Parathyroid adenoma (tissue), 2 donors: ENCODE results near the gene RPL38.

Source experiments
- H2AFZ ChIP-seq: fragments of 300-600 bp; sonication (generic); one replicate; pipeline ENCODE4 v1.7.0; 2017; ENCODE audit warnings: antibody characterized with exemption, mild to moderate bottlenecking
- H3K27ac ChIP-seq: fragments of 300-600 bp; sonication (generic); one replicate; pipeline ENCODE4 v1.7.0; 2017
- H3K27me3 ChIP-seq: fragments of 300-600 bp; sonication (generic); one replicate; pipeline ENCODE4 v1.7.0; 2017; ENCODE audit warnings: low read length; ENCODE audit not compliant: control insufficient read depth, insufficient read depth
- H3K36me3 ChIP-seq: fragments of 300-600 bp; sonication (generic); one replicate; pipeline ENCODE4 v1.7.0; 2017; ENCODE audit warnings: low read length; ENCODE audit not compliant: control insufficient read depth, insufficient read depth
- H3K4me1 ChIP-seq: fragments of 300-600 bp; sonication (generic); one replicate; pipeline ENCODE4 v1.7.0; 2017; ENCODE audit warnings: control low read depth
- H3K4me2 ChIP-seq: fragments of 300-600 bp; sonication (generic); one replicate; pipeline ENCODE4 v1.7.0; 2017; ENCODE audit warnings: low read length
- H3K4me3 ChIP-seq: fragments of 300-600 bp; sonication (generic); one replicate; pipeline ENCODE4 v1.7.0; 2017; ENCODE audit warnings: low read depth, low read length
- H3K79me2 ChIP-seq: fragments of 300-600 bp; sonication (generic); one replicate; pipeline ENCODE4 v1.7.0; 2017; ENCODE audit warnings: control low read depth
- H3K9ac ChIP-seq: fragments of 300-600 bp; sonication (generic); one replicate; pipeline ENCODE4 v1.7.0; 2017; ENCODE audit warnings: mild to moderate bottlenecking
- H3K9me3 ChIP-seq: fragments of 300-600 bp; sonication (generic); one replicate; pipeline ENCODE4 v1.7.0; 2017; ENCODE audit warnings: low read length; ENCODE audit not compliant: control insufficient read depth
- TF ChIP-seq, protein P1 (sequence below): fragments of 300-600 bp; sonication (generic); IDR thresholded peaks from one replicate; pipeline ENCODE4 v1.7.0; 2017; ENCODE audit warnings: antibody characterized with exemption, mild to moderate bottlenecking
- donor health status: primary hyperparathyroidism.

Gene RPL38

DNA sequence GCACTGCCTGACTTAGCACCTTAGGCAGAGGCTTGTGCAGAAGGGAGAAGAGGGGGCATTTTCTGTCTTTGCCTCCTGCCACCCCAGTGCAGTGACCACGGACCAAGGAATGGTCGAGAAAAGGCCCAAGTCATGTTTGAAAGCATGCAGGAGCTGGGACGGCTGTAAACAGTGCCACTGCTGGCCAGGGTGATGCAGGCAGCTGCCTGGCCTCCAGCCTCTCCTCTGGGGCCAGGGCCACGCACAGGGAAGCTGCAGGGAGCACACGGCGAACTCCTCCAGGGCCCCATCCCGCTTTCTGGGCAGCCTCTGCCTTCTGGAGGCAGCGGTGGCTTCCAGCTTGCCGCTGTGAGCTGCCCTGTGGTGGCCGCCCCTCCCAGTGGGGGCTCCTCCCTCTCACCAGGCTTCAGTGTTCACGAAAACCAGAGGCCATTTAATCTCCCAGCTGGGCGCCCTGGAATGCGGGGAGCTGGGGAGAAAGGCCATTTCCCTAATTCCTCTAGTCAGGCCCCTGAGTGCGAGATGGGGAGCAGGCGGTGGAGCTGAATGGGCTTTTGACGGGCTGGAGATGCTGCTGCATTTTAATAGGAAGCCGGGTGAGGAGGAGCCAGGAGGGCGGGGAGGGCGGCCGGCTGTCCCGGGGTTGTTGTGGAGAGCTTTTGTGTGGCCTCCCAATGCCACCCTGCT lies 41.8 kb downstream of the RPL38 start:
- Histone ChIP-seq H3K4me1 (no peaks in the 10 kb centered on the region), H3K9ac (no peak overlapping the region), H3K27me3 (no peaks in the 10 kb centered on the region), H3K9me3 (no peaks in the 10 kb centered on the region), H3K79me2 (no peaks in the 10 kb centered on the region), H3K27ac (no peak overlapping the region), H3K36me3 (no peaks in the 10 kb centered on the region), H2AFZ (no peak overlapping the region), H3K4me3 (no peak overlapping the region), H3K4me2 (no peak overlapping the region)
- TF ChIP-seq, protein P1, sequence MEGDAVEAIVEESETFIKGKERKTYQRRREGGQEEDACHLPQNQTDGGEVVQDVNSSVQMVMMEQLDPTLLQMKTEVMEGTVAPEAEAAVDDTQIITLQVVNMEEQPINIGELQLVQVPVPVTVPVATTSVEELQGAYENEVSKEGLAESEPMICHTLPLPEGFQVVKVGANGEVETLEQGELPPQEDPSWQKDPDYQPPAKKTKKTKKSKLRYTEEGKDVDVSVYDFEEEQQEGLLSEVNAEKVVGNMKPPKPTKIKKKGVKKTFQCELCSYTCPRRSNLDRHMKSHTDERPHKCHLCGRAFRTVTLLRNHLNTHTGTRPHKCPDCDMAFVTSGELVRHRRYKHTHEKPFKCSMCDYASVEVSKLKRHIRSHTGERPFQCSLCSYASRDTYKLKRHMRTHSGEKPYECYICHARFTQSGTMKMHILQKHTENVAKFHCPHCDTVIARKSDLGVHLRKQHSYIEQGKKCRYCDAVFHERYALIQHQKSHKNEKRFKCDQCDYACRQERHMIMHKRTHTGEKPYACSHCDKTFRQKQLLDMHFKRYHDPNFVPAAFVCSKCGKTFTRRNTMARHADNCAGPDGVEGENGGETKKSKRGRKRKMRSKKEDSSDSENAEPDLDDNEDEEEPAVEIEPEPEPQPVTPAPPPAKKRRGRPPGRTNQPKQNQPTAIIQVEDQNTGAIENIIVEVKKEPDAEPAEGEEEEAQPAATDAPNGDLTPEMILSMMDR: no peak

DNA sequence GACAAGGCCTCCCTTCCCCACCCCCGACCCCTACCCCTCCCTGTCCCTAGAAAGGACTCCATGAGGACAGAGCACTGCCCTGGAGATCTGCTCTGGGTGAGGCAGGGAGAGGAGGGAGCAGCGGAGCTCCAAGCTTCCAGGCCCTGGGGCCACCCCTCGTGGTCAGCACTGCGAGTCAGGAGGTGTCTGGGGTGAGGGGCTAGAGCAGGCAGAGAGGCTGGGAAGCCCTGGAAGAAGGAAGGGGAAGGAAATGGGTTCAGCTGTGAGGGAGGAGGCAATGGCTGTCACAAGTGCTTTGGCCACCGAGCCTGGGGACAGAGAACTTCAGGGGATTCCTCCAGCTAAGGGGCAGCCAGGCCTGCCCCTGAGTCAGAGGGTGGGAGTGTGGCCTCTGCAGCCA lies 42.4 kb downstream of the RPL38 start:
- Histone ChIP-seq H3K27ac (no peak overlapping the region), H3K9me3 (no peaks in the 10 kb centered on the region), H3K36me3 (no peaks in the 10 kb centered on the region), H3K4me2 (no peak overlapping the region), H3K4me3 (no peak overlapping the region), H3K9ac (no peak overlapping the region), H3K4me1 (no peaks in the 10 kb centered on the region), H3K79me2 (no peaks in the 10 kb centered on the region), H3K27me3 (no peaks in the 10 kb centered on the region), H2AFZ (no peak overlapping the region)
- TF ChIP-seq, protein P1: no peak

DNA sequence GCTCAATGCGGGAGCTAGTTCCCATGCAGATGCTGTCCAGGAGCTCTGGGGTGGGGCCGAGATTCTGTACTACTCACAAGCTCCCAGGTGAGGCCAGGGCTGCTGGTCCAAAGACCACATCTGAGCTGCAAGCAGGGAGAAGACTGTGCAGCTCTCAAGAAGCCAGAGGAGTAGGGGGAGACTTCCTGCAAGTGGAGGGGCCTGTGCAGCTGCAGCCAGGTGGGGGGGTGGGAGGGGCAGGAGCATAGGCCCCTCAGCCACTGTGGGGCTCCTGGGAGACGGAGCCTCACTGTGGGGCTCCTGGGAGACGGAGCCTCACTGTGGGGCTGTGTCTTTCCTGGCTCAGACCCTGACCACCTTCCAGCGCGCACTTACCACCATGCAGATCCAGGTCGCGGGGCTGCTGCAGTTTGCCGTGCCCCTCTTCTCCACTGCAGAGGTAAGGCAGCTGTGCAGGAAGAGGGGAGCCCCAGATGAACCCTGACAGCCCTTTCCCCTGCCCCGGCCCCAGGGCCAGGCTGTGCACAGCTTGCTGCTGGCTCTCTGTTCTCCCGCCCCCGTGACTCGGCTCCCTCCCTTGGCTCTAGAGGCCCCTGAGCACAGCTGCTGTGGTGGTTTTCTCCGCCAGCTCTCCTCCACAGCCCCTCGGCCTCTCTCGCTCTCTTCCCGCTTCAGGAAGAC lies 46.3 kb downstream of the RPL38 start:
- no peaks in the 10 kb centered on the region for H3K27me3 ChIP-seq
- no peak overlapping the region for H2AFZ ChIP-seq
- no peaks in the 10 kb centered on the region for H3K36me3 ChIP-seq
- TF ChIP-seq, protein P1: no peak
- H3K79me2 ChIP-seq: no peaks in the 10 kb centered on the region
- no peak overlapping the region for H3K9ac ChIP-seq
- H3K27ac ChIP-seq: no peak overlapping the region
- no peak overlapping the region for H3K4me3 ChIP-seq
- no peak overlapping the region for H3K4me2 ChIP-seq
- no peaks in the 10 kb centered on the region for H3K4me1 ChIP-seq
- no peaks in the 10 kb centered on the region for H3K9me3 ChIP-seq

DNA sequence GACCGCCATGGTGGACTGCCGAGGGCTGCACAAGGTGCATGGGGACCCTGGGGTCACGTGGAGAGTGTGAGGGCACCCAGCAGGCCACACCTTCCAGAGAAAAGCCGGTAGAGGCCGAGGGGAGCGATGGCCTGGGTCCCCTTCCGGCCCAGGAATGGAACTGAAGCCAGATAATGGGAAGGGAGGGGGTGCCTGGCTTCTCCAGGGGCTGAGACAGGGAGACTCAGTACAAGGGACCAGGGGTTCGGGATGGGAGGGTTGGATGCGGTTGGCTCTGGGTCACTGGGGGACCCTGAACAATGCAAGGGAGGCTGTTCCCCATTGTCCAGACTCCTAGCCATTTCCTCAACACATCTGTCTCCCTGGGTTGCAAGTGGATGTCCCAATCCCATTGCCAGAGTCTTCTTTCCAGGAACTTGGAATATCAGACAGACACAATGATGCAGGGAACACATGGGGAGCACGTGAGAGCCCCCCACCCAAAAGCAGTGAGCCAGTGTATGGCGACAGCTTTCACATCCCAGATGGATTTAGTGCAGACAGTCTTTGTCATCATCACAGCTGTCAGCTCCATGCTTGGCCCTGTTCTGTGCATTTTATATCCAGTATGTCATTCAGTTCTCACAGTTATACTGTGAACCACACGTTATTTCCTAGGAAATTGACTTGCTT lies 47.0 kb downstream of the RPL38 start:
- TF ChIP-seq, protein P1: no peak
- no peaks in the 10 kb centered on the region for H3K9me3 ChIP-seq
- no peaks in the 10 kb centered on the region for H3K36me3 ChIP-seq

More for the DNA sequence above, 47.0 kb downstream of the RPL38 start:
- no peak overlapping the region for H3K9ac ChIP-seq
- H3K27ac ChIP-seq: no peak overlapping the region
- no peaks in the 10 kb centered on the region for H3K4me1 ChIP-seq
- H3K4me3 ChIP-seq: no peak overlapping the region
- no peaks in the 10 kb centered on the region for H3K27me3 ChIP-seq
- H3K4me2 ChIP-seq: no peak overlapping the region
- H2AFZ ChIP-seq: no peak overlapping the region
- H3K79me2 ChIP-seq: no peaks in the 10 kb centered on the region
